Measurements from ENCODE around the gene KRTAP2-3.

GRCh38 chr17:41048441-41048840, 11.5 kb downstream of the KRTAP2-3 start:
- TF ChIP-seq, protein P1, sequence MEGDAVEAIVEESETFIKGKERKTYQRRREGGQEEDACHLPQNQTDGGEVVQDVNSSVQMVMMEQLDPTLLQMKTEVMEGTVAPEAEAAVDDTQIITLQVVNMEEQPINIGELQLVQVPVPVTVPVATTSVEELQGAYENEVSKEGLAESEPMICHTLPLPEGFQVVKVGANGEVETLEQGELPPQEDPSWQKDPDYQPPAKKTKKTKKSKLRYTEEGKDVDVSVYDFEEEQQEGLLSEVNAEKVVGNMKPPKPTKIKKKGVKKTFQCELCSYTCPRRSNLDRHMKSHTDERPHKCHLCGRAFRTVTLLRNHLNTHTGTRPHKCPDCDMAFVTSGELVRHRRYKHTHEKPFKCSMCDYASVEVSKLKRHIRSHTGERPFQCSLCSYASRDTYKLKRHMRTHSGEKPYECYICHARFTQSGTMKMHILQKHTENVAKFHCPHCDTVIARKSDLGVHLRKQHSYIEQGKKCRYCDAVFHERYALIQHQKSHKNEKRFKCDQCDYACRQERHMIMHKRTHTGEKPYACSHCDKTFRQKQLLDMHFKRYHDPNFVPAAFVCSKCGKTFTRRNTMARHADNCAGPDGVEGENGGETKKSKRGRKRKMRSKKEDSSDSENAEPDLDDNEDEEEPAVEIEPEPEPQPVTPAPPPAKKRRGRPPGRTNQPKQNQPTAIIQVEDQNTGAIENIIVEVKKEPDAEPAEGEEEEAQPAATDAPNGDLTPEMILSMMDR (IDR thresholded peaks at IDR 0.05; ENCODE audit: low read depth, low read length), result no peak
- TF ChIP-seq POLR2A (IDR thresholded peaks at IDR 0.05; ENCODE audit: extremely low read depth, insufficient read length) (no peak), MAX (IDR thresholded peaks at IDR 0.05; ENCODE audit: low read depth, low read length) (no peak), MYC (IDR thresholded peaks at IDR 0.05; ENCODE audit: low read depth, low read length) (no peak)
